CD14-positive monocyte (primary cell): ENCODE data around the gene TTC23. TPM values are rescaled to one million over a fixed set of nuclear protein-coding genes. Genes with fewer than 3 reads are reported as not detected.

Source experiments
- DNase-seq, 3 donors: peaks; one replicate each; pipeline ENCODE4 v3.0.0-alpha.2; 2011 to 2022
- H2AFZ ChIP-seq: 2 replicates; pipeline ENCODE4 v1.6.0; 2012; ENCODE audit warnings: mild to moderate bottlenecking, low read depth, low read length, inconsistent platforms; ENCODE audit not compliant: insufficient read depth, poor library complexity, severe bottlenecking
- H3K27ac ChIP-seq, 2 donors: 1 replicate in 1 of 2; 2 replicates in 1 of 2; pipeline ENCODE4 v1.5.1; 2012 to 2013; ENCODE audit warnings: low read length in 2 of 2, control low read depth in 1 of 2, inconsistent platforms in 1 of 2, low read depth in 1 of 2, mild to moderate bottlenecking in 1 of 2
- H3K27me3 ChIP-seq, 2 donors: one replicate each; pipeline versions ENCODE4 v1.6.0 to v1.6.1; 2011 to 2013; ENCODE audit warnings: low read length in 2 of 2; ENCODE audit not compliant: control insufficient read depth in 2 of 2, insufficient read depth in 2 of 2
- H3K36me3 ChIP-seq, 2 donors: replicated peaks in 1 of 2; 1 replicate in 1 of 2; 2 replicates in 1 of 2; pipeline versions ENCODE4 v1.5.1 to v1.6.1; 2012 to 2013; ENCODE audit warnings: low read length in 2 of 2, control low read depth in 1 of 2, inconsistent platforms in 1 of 2, mild to moderate bottlenecking in 1 of 2; ENCODE audit not compliant: insufficient read depth in 2 of 2, control insufficient read depth in 1 of 2
- H3K4me1 ChIP-seq, 2 donors: 1 replicate in 1 of 2; 2 replicates in 1 of 2; pipeline versions ENCODE4 v1.5.1 to v1.6.1; 2012 to 2013; ENCODE audit warnings: low read length in 2 of 2, control low read depth in 1 of 2, inconsistent platforms in 1 of 2, mild to moderate bottlenecking in 1 of 2, moderate library complexity in 1 of 2; ENCODE audit not compliant: insufficient read depth in 2 of 2, control insufficient read depth in 1 of 2
- H3K4me2 ChIP-seq: replicated peaks from 2 replicates; pipeline ENCODE3; 2012; ENCODE audit warnings: low read length, moderate library complexity, mild to moderate bottlenecking; ENCODE audit not compliant: poor library complexity, severe bottlenecking; ENCODE audit errors: extremely low read depth
- H3K4me3 ChIP-seq, 3 experiments: fragments of 200-600 bp in 1 of 3; sonication (generic) in 1 of 3; replicated peaks in 1 of 3; 1 replicate in 2 of 3; 2 replicates in 1 of 3; pipeline ENCODE4 v1.5.1; 2011 to 2013; ENCODE audit warnings: low read length in 3 of 3, mild to moderate bottlenecking in 3 of 3, control low read depth in 2 of 3, low read depth in 2 of 3, inconsistent platforms in 1 of 3, moderate library complexity in 1 of 3
- H3K79me2 ChIP-seq: 2 replicates; pipeline ENCODE4 v1.6.0; 2012; ENCODE audit warnings: mild to moderate bottlenecking, control low read depth, inconsistent platforms, low read length, moderate library complexity; ENCODE audit not compliant: insufficient read depth
- H3K9ac ChIP-seq: 2 replicates; pipeline ENCODE4 v1.6.0; 2017; ENCODE audit warnings: low read length, mild to moderate bottlenecking; ENCODE audit not compliant: insufficient read depth, poor library complexity, severe bottlenecking
- H3K9me3 ChIP-seq, 2 donors: replicated peaks in 1 of 2; 1 replicate in 1 of 2; 2 replicates in 1 of 2; pipeline versions ENCODE4 v1.5.1 to v1.6.1; 2012 to 2013; ENCODE audit warnings: low read length in 2 of 2, control low read depth in 1 of 2; ENCODE audit not compliant: control insufficient read depth in 1 of 2, insufficient read depth in 1 of 2
- H4K20me1 ChIP-seq: 2 replicates; pipeline ENCODE4 v1.6.0; 2012; ENCODE audit warnings: mild to moderate bottlenecking, low read length, control low read depth, moderate library complexity; ENCODE audit not compliant: insufficient read depth
- H3K27ac Mint-ChIP-seq, 7 donors: one replicate each; pipeline ENCODE4 v1.8.0; 2020; ENCODE audit warnings: mild to moderate bottlenecking in 7 of 7, mixed read lengths in 7 of 7, moderate library complexity in 6 of 7, inconsistent platforms in 2 of 7
- H3K27me3 Mint-ChIP-seq, 3 donors: one replicate each; pipeline ENCODE4 v1.8.0; 2021 to 2022; ENCODE audit warnings: low read depth in 3 of 3, mild to moderate bottlenecking in 3 of 3, mixed read lengths in 3 of 3, moderate library complexity in 3 of 3, inconsistent platforms in 1 of 3
- H3K36me3 Mint-ChIP-seq, 2 donors: one replicate each; pipeline ENCODE4 v1.8.0; 2020; ENCODE audit warnings: mixed read lengths in 2 of 2, inconsistent platforms in 1 of 2, mild to moderate bottlenecking in 1 of 2
- H3K4me1 Mint-ChIP-seq: one replicate; pipeline ENCODE4 v1.8.0; 2020; ENCODE audit warnings: mild to moderate bottlenecking, mixed read lengths
- H3K4me3 Mint-ChIP-seq, 2 donors: one replicate each; pipeline ENCODE4 v1.8.0; 2020; ENCODE audit warnings: mild to moderate bottlenecking in 2 of 2, mixed read lengths in 2 of 2, moderate library complexity in 1 of 2
- H3K9me3 Mint-ChIP-seq, 7 donors: one replicate each; pipeline ENCODE4 v1.8.0; 2020 to 2022; ENCODE audit warnings: mixed read lengths in 7 of 7, mild to moderate bottlenecking in 6 of 7, moderate library complexity in 6 of 7, inconsistent platforms in 2 of 7
- WGBS: methylation state at CpG from one replicate; pipeline ENCODE4 v1.1.5; 2013; ENCODE audit warnings: missing lambda C conversion rate; ENCODE audit not compliant: insufficient coverage; 5-methylcytosine and 5-hydroxymethylcytosine counted together
- intact Hi-C, 2 donors: fragments of 100-400 bp; cut with micrococcal nuclease; formaldehyde crosslinking; loops; one replicate each; pipeline versions ENCODE4 v1.15.0 to v1.15.1; 2023
- polyA plus RNA-seq, 3 donors: library from polyadenylated mRNA; depleted of rRNA in 1 of 3; unstranded in 2 of 3; stranded (reverse) in 1 of 3; fragments of 300-500 nt in 2 of 3; fragments of >200 nt in 1 of 3; fragmentation: Illumina TruSeq in 2 of 3; gene quantifications; 1 replicate in 2 of 3; 2 replicates in 1 of 3; pipeline ENCODE4 v1.2.3, GENCODE V29; 2012 to 2021
- TF ChIP-seq, protein P1 (sequence below): fragments of 200-600 bp; IDR thresholded peaks from one replicate; pipeline ENCODE4 v1.8.0; 2022; ENCODE audit warnings: antibody characterized with exemption, mild to moderate bottlenecking

Gene TTC23
- polyA plus RNA-seq, 3 donors: 0.51 to 0.55 TPM; not detected in 1

DNA sequence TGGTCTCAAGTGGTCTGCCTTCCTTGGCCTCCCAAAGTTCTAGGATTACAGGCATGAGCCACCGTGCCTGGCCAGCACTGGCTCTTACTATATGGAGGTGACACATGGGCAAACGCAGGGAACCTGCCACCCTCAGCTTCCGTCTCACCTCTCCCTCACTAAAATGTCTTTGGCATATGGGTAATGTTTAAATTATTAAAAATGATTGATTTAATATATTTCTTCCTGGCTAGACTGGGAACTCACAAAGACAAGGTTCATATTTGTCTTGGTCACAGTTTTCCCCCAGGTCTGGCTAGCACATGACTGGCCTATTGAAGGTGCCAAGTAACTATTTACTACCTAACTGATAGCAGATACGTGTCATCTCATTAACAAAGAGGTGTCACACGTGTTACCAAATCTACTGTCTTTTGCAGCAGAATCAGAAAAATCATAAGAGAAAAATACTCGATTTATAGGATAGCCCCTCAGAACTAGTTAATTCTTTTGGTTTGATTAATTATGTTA lies 96.3 kb downstream of the TTC23 start:
- no peaks in the 10 kb centered on the region for H3K9me3 ChIP-seq
- Mint-ChIP-seq H3K27me3 (peaks cover 0 to 2% (median 2%) of the 10 kb centered on the region in 3 donors), H3K4me3 (no peak overlapping the region), H3K27ac (no peak overlapping the region), H3K36me3 (peaks cover 0 to under 1% of the 10 kb centered on the region in 2 donors), H3K9me3 (peaks cover 0 to 6% (median 2%) of the 10 kb centered on the region in 7 donors), H3K4me1 (peaks cover 1% of the 10 kb centered on the region)
- no peak overlapping the region for H3K4me3 ChIP-seq
- no peak overlapping the region for H3K27ac ChIP-seq
- no CpG with 5 or more reads among the region's 6 CpGs for WGBS
- TF ChIP-seq, protein P1, sequence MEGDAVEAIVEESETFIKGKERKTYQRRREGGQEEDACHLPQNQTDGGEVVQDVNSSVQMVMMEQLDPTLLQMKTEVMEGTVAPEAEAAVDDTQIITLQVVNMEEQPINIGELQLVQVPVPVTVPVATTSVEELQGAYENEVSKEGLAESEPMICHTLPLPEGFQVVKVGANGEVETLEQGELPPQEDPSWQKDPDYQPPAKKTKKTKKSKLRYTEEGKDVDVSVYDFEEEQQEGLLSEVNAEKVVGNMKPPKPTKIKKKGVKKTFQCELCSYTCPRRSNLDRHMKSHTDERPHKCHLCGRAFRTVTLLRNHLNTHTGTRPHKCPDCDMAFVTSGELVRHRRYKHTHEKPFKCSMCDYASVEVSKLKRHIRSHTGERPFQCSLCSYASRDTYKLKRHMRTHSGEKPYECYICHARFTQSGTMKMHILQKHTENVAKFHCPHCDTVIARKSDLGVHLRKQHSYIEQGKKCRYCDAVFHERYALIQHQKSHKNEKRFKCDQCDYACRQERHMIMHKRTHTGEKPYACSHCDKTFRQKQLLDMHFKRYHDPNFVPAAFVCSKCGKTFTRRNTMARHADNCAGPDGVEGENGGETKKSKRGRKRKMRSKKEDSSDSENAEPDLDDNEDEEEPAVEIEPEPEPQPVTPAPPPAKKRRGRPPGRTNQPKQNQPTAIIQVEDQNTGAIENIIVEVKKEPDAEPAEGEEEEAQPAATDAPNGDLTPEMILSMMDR: no peak
- intact Hi-C loops: no loop called here
- H3K4me2 ChIP-seq: no peak overlapping the region
- H3K4me1 ChIP-seq: no peaks in the 10 kb centered on the region
- no peak overlapping the region for H3K9ac ChIP-seq
- H3K27me3 ChIP-seq: no peaks in the 10 kb centered on the region
- DNase-seq: no peak
- no peak overlapping the region for H2AFZ ChIP-seq
- H3K79me2 ChIP-seq: no peaks in the 10 kb centered on the region
- H4K20me1 ChIP-seq: no peaks in the 10 kb centered on the region
- H3K36me3 ChIP-seq: no peaks in the 10 kb centered on the region

DNA sequence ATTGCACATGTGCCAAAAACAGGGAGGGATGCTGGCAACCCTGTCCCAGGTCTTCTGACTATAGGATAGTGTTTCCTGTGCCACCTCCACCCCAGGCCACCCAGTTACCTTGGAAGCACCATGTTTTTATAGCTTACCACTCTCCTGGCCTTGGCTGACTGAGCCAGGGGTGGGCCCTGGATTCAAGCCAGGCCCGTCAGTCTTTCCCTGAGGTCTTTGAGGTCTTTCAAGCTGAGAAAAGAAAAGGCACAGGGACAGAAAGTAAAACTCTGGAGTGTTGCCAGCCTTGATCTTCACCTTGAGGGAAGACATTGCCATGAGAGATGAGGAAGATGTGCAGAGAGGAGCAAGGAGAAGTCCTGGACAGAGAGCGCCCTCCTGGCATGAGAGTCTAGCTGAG lies 98.2 kb downstream of the TTC23 start:
- Mint-ChIP-seq H3K27me3 (peaks cover 0 to 2% (median 2%) of the 10 kb centered on the region in 3 donors), H3K4me3 (no peak overlapping the region), H3K36me3 (no peaks in the 10 kb centered on the region), H3K4me1 (peaks cover 1% of the 10 kb centered on the region), H3K9me3 (peaks cover 0 to 2% (median 0%) of the 10 kb centered on the region in 7 donors), H3K27ac (no peak overlapping the region)
- TF ChIP-seq, protein P1: no peak
- H3K9ac ChIP-seq: no peak overlapping the region
- H3K27ac ChIP-seq: no peak overlapping the region
- WGBS: 93% methylated on average over 2 of the region's 2 CpGs
- H3K79me2 ChIP-seq: no peaks in the 10 kb centered on the region
- no peaks in the 10 kb centered on the region for H4K20me1 ChIP-seq
- H2AFZ ChIP-seq: no peak overlapping the region
- H3K4me3 ChIP-seq: no peak overlapping the region
- H3K4me2 ChIP-seq: no peak overlapping the region
- H3K4me1 ChIP-seq: no peaks in the 10 kb centered on the region
- intact Hi-C loops: no loop called here
- H3K27me3 ChIP-seq: no peaks in the 10 kb centered on the region
- H3K36me3 ChIP-seq: no peaks in the 10 kb centered on the region
- no peak for DNase-seq
- no peaks in the 10 kb centered on the region for H3K9me3 ChIP-seq
